ENCODE data around the gene ARHGAP33. TPM values are rescaled to one million over a fixed set of nuclear protein-coding genes. Genes with fewer than 3 reads are reported as not detected.

ARHGAP33 gene
- total and polyA plus RNA-seq, 2 of the 8 experiments (the other 6 are each of a cell fraction or from before 2014, with no cell fraction given), result 6.5 to 25.2 TPM

- POLR2A ChIA-PET (ENCODE audit: partially characterized antibody), result no interaction called here
- no peak overlapping the region for H3K56ac ChIP-seq (replicated peaks; ENCODE audit: insufficient read length, low read depth, low read length)
Observed at GRCh38 chr19:35791814-35792279, 16.5 kb downstream of the ARHGAP33 start.

More at GRCh38 chr19:35791814-35792279, 16.5 kb downstream of the ARHGAP33 start:
- Histone ChIP-seq H4K8ac (ENCODE audit: extremely low read depth, insufficient read depth, low read length) (no peak overlapping the region; the same call in 1 of the 2 replicates), H3K27ac (ENCODE audit: low read depth, low read length) (no peak overlapping the region), H4K5ac (ENCODE audit: insufficient read length, low read depth, low read length) (no peak overlapping the region), H2BK120ac (replicated peaks; ENCODE audit: low read depth, low read length) (no peak overlapping the region), H2BK5ac (ENCODE audit: low read depth, low read length) (no peak overlapping the region), H3K9ac (replicated peaks in 1 of 4; ENCODE audit: extremely low read depth in 1 of 4, low read depth in 3 of 4, low read length in 3 of 4) (no peak overlapping the region), H4K20me1 (replicated peaks in 1 of 2; ENCODE audit: control insufficient read depth in 1 of 2, insufficient read depth in 2 of 2, low read length in 2 of 2) (peaks cover 2 to 3% of the 10 kb centered on the region in 2 experiments), H3K27me3 (replicated peaks in 1 of 4; ENCODE audit: control insufficient read depth in 3 of 4, extremely low read depth in 1 of 4, insufficient read depth in 3 of 4, low read length in 3 of 4) (peaks cover 6 to 12% (median 10%) of the 10 kb centered on the region in 4 experiments), H3K23me2 (ENCODE audit: low read depth, low read length) (peaks cover 2% of the 10 kb centered on the region; the same call in 1 of the 2 replicates), H3K4me2 (ENCODE audit: insufficient read depth in 1 of 2, low read depth in 2 of 2, low read length in 2 of 2) (no peak overlapping the region), H2BK12ac (ENCODE audit: low read depth, low read length) (no peak overlapping the region), H3K9me3 (ENCODE audit: insufficient read depth in 2 of 2, low read depth in 1 of 2, low read length in 1 of 2) (no peaks in the 10 kb centered on the region), H3K18ac (ENCODE audit: extremely low read depth, low read length) (no peak overlapping the region), H3K4me3 (ENCODE audit: extremely low read depth in 1 of 4, insufficient read depth in 2 of 4, low read depth in 3 of 4, low read length in 4 of 4) (no peak overlapping the region), H3K14ac (ENCODE audit: insufficient read length) (no peak overlapping the region), H3K4ac (replicated peaks; ENCODE audit: insufficient read length, low read depth, low read length) (no peak overlapping the region), H2BK20ac (ENCODE audit: low read length) (no peak overlapping the region), H3K23ac (ENCODE audit: insufficient read length) (no peak overlapping the region), H3K4me1 (replicated peaks in 1 of 4; ENCODE audit: control insufficient read depth in 3 of 4, insufficient read depth in 4 of 4, low read length in 3 of 4) (peaks cover 0 to 10% (median 2%) of the 10 kb centered on the region in 4 experiments; a peak in 3 of 7 replicates), H2BK15ac (ENCODE audit: low read length) (no peak overlapping the region), H2AK5ac (ENCODE audit: low read depth, low read length) (no peak overlapping the region), H3K36me3 (ENCODE audit: control insufficient read depth in 2 of 4, insufficient read depth in 4 of 4, low read length in 3 of 4) (no peaks in the 10 kb centered on the region), H3K79me2 (ENCODE audit: control insufficient read depth in 1 of 2, insufficient read depth in 2 of 2, low read length in 2 of 2) (no peaks in the 10 kb centered on the region), H4K91ac (replicated peaks; ENCODE audit: insufficient read length, low read length) (no peak overlapping the region), H3K79me1 (ENCODE audit: low read depth, low read length) (no peaks in the 10 kb centered on the region), H2AFZ (ENCODE audit: low read length) (no peak overlapping the region)
- DNase-seq (ENCODE audit: low read depth in 1 of 2, low spot score in 2 of 2), result no peak
- TF ChIP-seq RAD21 (IDR thresholded peaks at IDR 0.05 in 1 of 2, conservative IDR thresholded peaks at IDR 0.05 in 1 of 2; ENCODE audit: low read depth in 2 of 2, low read length in 2 of 2), result no peak
- TF ChIP-seq KDM5A (IDR thresholded peaks at IDR 0.05; ENCODE audit: low read length), result no peak
- TF ChIP-seq CBX5 (IDR thresholded peaks at IDR 0.05; ENCODE audit: low read depth, low read length), result no peak
- no peak for TF ChIP-seq KDM4A (IDR thresholded peaks at IDR 0.05; ENCODE audit: low read depth, low read length, severe bottlenecking)
- TF ChIP-seq GTF2F1 (IDR thresholded peaks at IDR 0.05; ENCODE audit: borderline replicate concordance, low read depth, low read length), result no peak
- no peak for TF ChIP-seq YY1 (IDR thresholded peaks at IDR 0.05; ENCODE audit: low read depth, low read length)
- TF ChIP-seq BRCA1 (IDR thresholded peaks at IDR 0.05; ENCODE audit: low read depth, low read length), result no peak
- no peak for TF ChIP-seq SAP30 (IDR thresholded peaks at IDR 0.05; ENCODE audit: insufficient read depth, insufficient replicate concordance, low read length)
- no peak for TF ChIP-seq SP2 (IDR thresholded peaks at IDR 0.05; ENCODE audit: low read length)
- no peak for TF ChIP-seq ATF2 (IDR thresholded peaks at IDR 0.05; ENCODE audit: low read length)
- no peak for TF ChIP-seq BACH1 (IDR thresholded peaks at IDR 0.05; ENCODE audit: low read length)
- TF ChIP-seq EZH2 (IDR thresholded peaks at IDR 0.05; ENCODE audit: low read depth, low read length, severe bottlenecking), result no peak
- FAIRE-seq, result no peak
- CTCF ChIA-PET (ENCODE audit: partially characterized antibody), result no interaction called here
- 82% methylated on average over 7 of the region's 9 CpGs; no CpG with 5 or more reads in 1 of the 2 experiments for WGBS, 2 experiments (ENCODE audit: extremely low coverage in 1 of 2, insufficient coverage in 1 of 2, insufficient read length in 1 of 2, insufficient replicate concordance in 2 of 2, low coverage in 1 of 2, low lambda C conversion rate in 2 of 2, missing lambda C conversion rate in 1 of 2)
